Spleen (tissue), 11 donors: ENCODE measurements around the gene LMF2. TPM values are rescaled to one million over a fixed set of nuclear protein-coding genes. Genes with fewer than 3 reads are reported as not detected.

ENCODE experiments used
- DNase-seq: peaks from one replicate; pipeline ENCODE4 v3.0.0-alpha.2; 2020
- H3K27ac ChIP-seq, 8 donors: fragments of 200-600 bp; sonication (generic) in 7 of 8; 1 replicate in 4 of 8; 2 replicates in 4 of 8; pipeline versions ENCODE4 v1.5.0 to v1.8.0; 2016 to 2021; ENCODE audit warnings: inconsistent platforms in 4 of 8, mild to moderate bottlenecking in 4 of 8, moderate library complexity in 1 of 8
- H3K27me3 ChIP-seq, 7 donors: fragments of 200-600 bp; sonication (generic) in 6 of 7; replicated peaks in 1 of 7; 1 replicate in 4 of 7; 2 replicates in 3 of 7; pipeline versions ENCODE4 v1.5.0 to v1.8.0; 2016 to 2021; ENCODE audit warnings: inconsistent platforms in 3 of 7, mild to moderate bottlenecking in 1 of 7
- H3K36me3 ChIP-seq, 6 donors: fragments of 200-600 bp; sonication (generic) in 5 of 6; 1 replicate in 4 of 6; 2 replicates in 2 of 6; pipeline versions ENCODE4 v1.5.0 to v1.8.0; 2016 to 2021; ENCODE audit warnings: inconsistent platforms in 2 of 6
- H3K4me1 ChIP-seq, 6 donors: fragments of 200-600 bp; sonication (generic) in 5 of 6; 1 replicate in 3 of 6; 2 replicates in 3 of 6; pipeline versions ENCODE4 v1.5.0 to v1.8.0; 2016 to 2021; ENCODE audit warnings: inconsistent platforms in 3 of 6
- H3K4me3 ChIP-seq, 8 donors: fragments of 200-600 bp; sonication (generic) in 7 of 8; 1 replicate in 4 of 8; 2 replicates in 4 of 8; pipeline versions ENCODE4 v1.5.0 to v1.8.0; 2016 to 2021; ENCODE audit warnings: inconsistent platforms in 4 of 8, mild to moderate bottlenecking in 4 of 8, moderate library complexity in 2 of 8
- H3K9me3 ChIP-seq, 8 donors: fragments of 200-600 bp; sonication (generic) in 7 of 8; 1 replicate in 4 of 8; 2 replicates in 4 of 8; pipeline versions ENCODE4 v1.5.0 to v1.8.0; 2016 to 2021; ENCODE audit warnings: inconsistent platforms in 4 of 8
- CTCF ChIP-seq, 11 experiments: fragments of 200-600 bp in 7 of 11; fragments of 450-650 bp in 4 of 11; sonication (generic) in 4 of 11; IDR thresholded peaks in 8 of 11; conservative IDR thresholded peaks in 3 of 11; 1 replicate in 7 of 11; 2 replicates in 4 of 11; pipeline versions ENCODE4 v1.4.0 to v1.8.0; 2016 to 2021; ENCODE audit warnings: antibody characterized with exemption in 11 of 11, inconsistent platforms in 4 of 11, mild to moderate bottlenecking in 1 of 11
- POLR2A ChIP-seq, 3 donors: fragments of 450-650 bp; IDR thresholded peaks; one replicate each; pipeline ENCODE4 v1.5.1; 2017; ENCODE audit warnings: antibody characterized with exemption in 3 of 3, mild to moderate bottlenecking in 1 of 3
- POLR2AphosphoS5 ChIP-seq, 3 donors: sonication (generic); formaldehyde crosslinking; IDR thresholded peaks; one replicate each; pipeline ENCODE4 v1.5.1; 2017; ENCODE audit warnings: antibody characterized with exemption in 3 of 3
- WGBS, 5 donors: extraction: QIAGEN DNeasy Blood & Tissue Kit in 3 of 5; methylation state at CpG; one replicate each; pipeline versions ENCODE4 v1.1.5 to v1.1.7; 2013 to 2018; 5-methylcytosine and 5-hydroxymethylcytosine counted together
- intact Hi-C: fragments of 100-400 bp; cut with DNase I; formaldehyde crosslinking; loops from one replicate; pipeline ENCODE4 v1.15.0; 2023; ENCODE audit warnings: low total_unique reads
- polyA plus RNA-seq, 3 donors: library from polyadenylated mRNA; stranded (reverse); fragments of 200-250 nt; gene quantifications; one replicate each; pipeline ENCODE4 v1.2.1, GENCODE V29; 2013
- total RNA-seq, 7 donors: library from RNA; depleted of rRNA in 3 of 7; stranded (reverse); fragments of >200 nt in 3 of 7; fragmentation: NEBNext Ultra II Directional in 4 of 7; extraction: Animal tissue kit (Norgen Biotek cat#: 25700) in 4 of 7; gene quantifications; one replicate each; pipeline versions ENCODE4 v1.1.0 to v1.2.1, GENCODE V29; 2016 to 2021
- donor health status: healthy with polysubstance abuse.
- donor health status: DM: no; HTN: no; CAD: no; lungs with moderate emphysema.
- donor health status: DM: no; HTN: no; CAD: no.
- donor health status: Bipolar disorder and iron deficiency.
- donor health status: healthy.
- donor health status: DM: no; HTN: no; CAD: no.
- donor health status: DM: yes; HTN: yes; CAD: no.

LMF2 gene
- total and polyA plus RNA-seq, 10 donors, result 36.6 to 81.1 (median 70.0) TPM

- DNase-seq, result peak; percentile 79
- TF ChIP-seq CTCF (IDR thresholded peaks at IDR 0.05 in 8 of 11, conservative IDR thresholded peaks at IDR 0.05 in 3 of 11) (peak in 7 of 11 experiments; percentile 4 to 50 (median 24)), POLR2AphosphoS5 (IDR thresholded peaks at IDR 0.05) (no peak), POLR2A (IDR thresholded peaks at IDR 0.05) (no peak)
- intact Hi-C loops, result loop anchor here (10.0 kb wide), 1 partner anchor 128 kb away; the partner anchor contains the start of gene PPP6R2
- Histone ChIP-seq H3K27ac (peak overlapping the region in 3 of 8 donors; percentile 80 to 90 (median 89)), H3K9me3 (no peaks in the 10 kb centered on the region), H3K4me1 (peaks cover 52 to 71% (median 67%) of the 10 kb centered on the region in 6 donors), H3K27me3 (no peaks in the 10 kb centered on the region), H3K4me3 (peak overlapping the region in 6 of 8 donors; percentile 57 to 97 (median 86)), H3K36me3 (peaks cover 0 to 3% (median under 1%) of the 10 kb centered on the region in 6 donors)
- 71 to 78% (median 75%) methylated on average over 6 of the region's 6 CpGs for WGBS, 5 donors
These were observed 34.4 kb downstream of the LMF2 start for GRCh38 chr22:50473088-50473487.

DNA sequence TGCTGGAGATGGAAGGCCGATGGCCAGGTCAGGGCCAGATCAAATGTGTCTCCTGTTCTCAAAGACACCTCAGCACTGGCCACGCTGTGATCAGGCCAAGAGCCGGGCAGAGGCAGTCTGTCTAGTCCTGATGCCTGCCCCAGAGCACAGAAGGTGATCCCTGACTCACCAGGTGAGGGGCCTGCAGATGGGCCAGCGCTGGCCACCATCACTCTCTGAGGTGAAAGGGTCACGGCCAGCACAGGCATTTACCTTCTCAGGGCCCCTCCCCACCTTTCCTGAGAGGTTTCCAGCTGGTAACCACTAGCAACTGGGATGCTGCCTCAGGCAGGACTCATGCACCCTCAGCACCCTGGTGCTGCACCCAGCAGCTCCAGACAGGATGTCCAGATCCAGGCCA lies 35.5 kb downstream of the LMF2 start:
- Histone ChIP-seq H3K9me3 (no peaks in the 10 kb centered on the region), H3K4me3 (no peak overlapping the region), H3K36me3 (peaks cover 0 to 15% (median 11%) of the 10 kb centered on the region in 6 donors), H3K27me3 (no peaks in the 10 kb centered on the region), H3K4me1 (peaks cover 52 to 82% (median 69%) of the 10 kb centered on the region in 6 donors), H3K27ac (peak overlapping the region in 4 of 8 donors; percentile 80 to 90 (median 86))
- TF ChIP-seq POLR2AphosphoS5 (IDR thresholded peaks at IDR 0.05), result no peak
- no peak for TF ChIP-seq CTCF (IDR thresholded peaks at IDR 0.05 in 8 of 11, conservative IDR thresholded peaks at IDR 0.05 in 3 of 11)
- TF ChIP-seq POLR2A (IDR thresholded peaks at IDR 0.05), result no peak
- intact Hi-C loops, result loop anchor here (10.0 kb wide), 1 partner anchor 127 kb away; the partner anchor contains the start of gene PPP6R2
- 71 to 86% (median 78%) methylated on average over 4 to 5 of the region's 5 CpGs for WGBS, 5 donors
- no peak for DNase-seq

- Histone ChIP-seq H3K27me3 (no peaks in the 10 kb centered on the region), H3K27ac (peak overlapping the region in 7 of 8 donors; percentile 29 to 90 (median 80)), H3K4me3 (peak overlapping the region in 1 of 8 donors; percentile 59), H3K36me3 (peaks cover 0 to 21% (median 18%) of the 10 kb centered on the region in 6 donors), H3K9me3 (no peaks in the 10 kb centered on the region), H3K4me1 (peaks cover 52 to 82% (median 69%) of the 10 kb centered on the region in 6 donors)
- intact Hi-C loops, result loop anchor here (10.0 kb wide), 1 partner anchor 127 kb away; the partner anchor contains the start of gene PPP6R2
- TF ChIP-seq POLR2AphosphoS5 (IDR thresholded peaks at IDR 0.05), result no peak
- no peak for TF ChIP-seq CTCF (IDR thresholded peaks at IDR 0.05 in 8 of 11, conservative IDR thresholded peaks at IDR 0.05 in 3 of 11)
- TF ChIP-seq POLR2A (IDR thresholded peaks at IDR 0.05), result no peak
- WGBS, 5 donors, result 66 to 76% (median 73%) methylated on average over 14 to 21 of the region's 21 CpGs
- DNase-seq, result no peak
These were observed 36.2 kb downstream of the LMF2 start for GRCh38 chr22:50471197-50471847.

GRCh38 chr22:50470491-50470890 lies 37.0 kb downstream of the LMF2 start:
- H3K4me1 ChIP-seq, result peaks cover 52 to 78% (median 67%) of the 10 kb centered on the region in 6 donors
- H3K27ac ChIP-seq, result peak overlapping the region; percentile 51 to 90 (median 78)
- DNase-seq, result no peak
- peak overlapping the region in 2 of 8 donors; percentile 25 to 59 for H3K4me3 ChIP-seq
- WGBS, 5 donors, result 23 to 65% (median 45%) methylated on average over 5 to 6 of the region's 6 CpGs
- no peaks in the 10 kb centered on the region for H3K27me3 ChIP-seq
- TF ChIP-seq POLR2AphosphoS5 (IDR thresholded peaks at IDR 0.05), result no peak
- no peak for TF ChIP-seq CTCF (IDR thresholded peaks at IDR 0.05 in 8 of 11, conservative IDR thresholded peaks at IDR 0.05 in 3 of 11)
- no peak for TF ChIP-seq POLR2A (IDR thresholded peaks at IDR 0.05)
- peaks cover 0 to 29% (median 26%) of the 10 kb centered on the region in 6 donors for H3K36me3 ChIP-seq
- no peaks in the 10 kb centered on the region for H3K9me3 ChIP-seq
- intact Hi-C loops, result loop anchor here (10.0 kb wide), 1 partner anchor 126 kb away; the partner anchor contains the start of gene PPP6R2
